GM19455 (cell line): ENCODE data around the gene KMO.

Source experiments
- ATAC-seq: cut with Tn5 transposase; IDR thresholded peaks from one replicate; pipeline ENCODE4 v1.9.1; 2021; ENCODE audit not compliant: unreplicated experiment

Gene KMO

GRCh38 chr1:241536969-241537368 lies 4.8 kb downstream of the KMO start:
- no peak for ATAC-seq

- ATAC-seq = no peak
Observed at GRCh38 chr1:241542199-241542907, 10.2 kb downstream of the KMO start.

GRCh38 chr1:241548008-241548407 lies 15.8 kb downstream of the KMO start:
- no peak for ATAC-seq

GRCh38 chr1:241550318-241550717 lies 18.1 kb downstream of the KMO start:
- ATAC-seq = no peak

- ATAC-seq = peak; percentile 72
Observed at GRCh38 chr1:241551759-241552638, 19.8 kb downstream of the KMO start.

GRCh38 chr1:241553886-241554592 lies 21.9 kb downstream of the KMO start:
- no peak for ATAC-seq

GRCh38 chr1:241555526-241555925 lies 23.3 kb downstream of the KMO start:
- no peak for ATAC-seq

GRCh38 chr1:241557031-241557430 lies 24.9 kb downstream of the KMO start:
- ATAC-seq = no peak

- no peak for ATAC-seq
Observed at GRCh38 chr1:241557551-241558193, 25.5 kb downstream of the KMO start.

- ATAC-seq = no peak
Observed at GRCh38 chr1:241560146-241560848, 28.1 kb downstream of the KMO start.

GRCh38 chr1:241560849-241561187 lies 28.6 kb downstream of the KMO start:
- no peak for ATAC-seq

- ATAC-seq = no peak
Observed at GRCh38 chr1:241569848-241570247, 37.7 kb downstream of the KMO start.

GRCh38 chr1:241574154-241574553 lies 42.0 kb downstream of the KMO start:
- ATAC-seq = no peak

GRCh38 chr1:241579434-241579833 lies 47.3 kb downstream of the KMO start:
- ATAC-seq = no peak

- ATAC-seq = no peak
Observed at GRCh38 chr1:241582921-241583321, 50.7 kb downstream of the KMO start.

- no peak for ATAC-seq
Observed at GRCh38 chr1:241586905-241587512, 54.8 kb downstream of the KMO start.

- no peak for ATAC-seq
Observed at GRCh38 chr1:241589521-241589920, 57.3 kb downstream of the KMO start.

GRCh38 chr1:241590719-241591118 lies 58.5 kb downstream of the KMO start:
- no peak for ATAC-seq

- ATAC-seq = no peak
Observed at GRCh38 chr1:241591317-241591716, 59.1 kb downstream of the KMO start.

GRCh38 chr1:241591736-241592135 lies 59.6 kb downstream of the KMO start:
- ATAC-seq = no peak
